Endothelial cell of umbilical vein (primary cell): Measurements from ENCODE around the gene ZNF302. TPM values are rescaled to one million over a fixed set of nuclear protein-coding genes. Genes with fewer than 3 reads are reported as not detected.

ENCODE experiments used
- BruUV-seq: library from RNA; stranded (reverse); fragments of 400-500 nt; replicated peaks from 2 replicates; lab custom pipeline; 2021; lab: Mats Ljungman, UMichigan
- CTCF ChIA-PET: fragments of 300-600, 350-600 bp; sonication (Branson Sonifier 250); formaldehyde crosslinking; loops from one replicate; lab custom pipeline; 2021; ENCODE audit warnings: antibody characterized with exemption, inconsistent platforms; lab: Charles Lee
- POLR2A ChIA-PET: fragments of 300-600, 350-600 bp; sonication (Branson Sonifier 250); formaldehyde crosslinking; loops from one replicate; lab custom pipeline; 2021; ENCODE audit warnings: antibody characterized with exemption, inconsistent platforms; lab: Charles Lee
- DNase-seq: peaks from one replicate; pipeline ENCODE4 v3.0.0-alpha.2; 2011; ENCODE audit warnings: low read depth, low spot score
- FAIRE-seq: peaks from 2 replicates; lab custom pipeline; 2011; peaks lifted over from hg19 to GRCh38; lab: Jason Lieb, UNC
- H2AFZ ChIP-seq: 2 replicates; pipeline ENCODE4 v1.6.0; 2012; ENCODE audit warnings: low read depth, low read length, control low read depth, inconsistent platforms
- H3K27ac ChIP-seq: 2 replicates; pipeline ENCODE4 v1.5.1; 2011; ENCODE audit warnings: low read depth, mild to moderate bottlenecking, control low read depth, low read length, moderate library complexity; ENCODE audit not compliant: insufficient read depth
- H3K27me3 ChIP-seq, 2 experiments: 2 replicates each; pipeline versions ENCODE4 v1.6.0 to v1.6.1; 2011; ENCODE audit warnings: low read length in 2 of 2, mixed read lengths in 1 of 2; ENCODE audit not compliant: control insufficient read depth in 2 of 2, insufficient read depth in 2 of 2
- H3K36me3 ChIP-seq, 2 experiments: 2 replicates in 1 of 2; 3 replicates in 1 of 2; pipeline ENCODE4 v1.5.1; 2011; ENCODE audit warnings: low read length in 2 of 2, mild to moderate bottlenecking in 1 of 2, moderate library complexity in 1 of 2; ENCODE audit not compliant: control insufficient read depth in 2 of 2, insufficient read depth in 2 of 2; ENCODE audit errors: extremely low read depth in 1 of 2
- H3K4me1 ChIP-seq: 3 replicates; pipeline ENCODE4 v1.5.1; 2011; ENCODE audit warnings: mild to moderate bottlenecking, low read length; ENCODE audit not compliant: control insufficient read depth, insufficient read depth; ENCODE audit errors: extremely low read depth
- H3K4me2 ChIP-seq: 2 replicates; pipeline ENCODE4 v1.6.1; 2011; ENCODE audit warnings: low read length, control low read depth, mixed read lengths; ENCODE audit not compliant: insufficient read depth
- H3K4me3 ChIP-seq, 3 experiments: fragments of 200-600 bp in 1 of 3; sonication (generic), shearing (Covaris generic) in 1 of 3; replicated peaks in 1 of 3; 2 replicates each; pipeline ENCODE4 v1.5.1; 2011 to 2016; ENCODE audit warnings: control low read depth in 3 of 3, low read length in 3 of 3, mild to moderate bottlenecking in 2 of 3, inconsistent platforms in 1 of 3, low read depth in 1 of 3, moderate library complexity in 1 of 3; ENCODE audit not compliant: insufficient read depth in 1 of 3
- H3K79me2 ChIP-seq: 2 replicates; pipeline ENCODE4 v1.6.0; 2012; ENCODE audit warnings: low read length, inconsistent platforms; ENCODE audit not compliant: control insufficient read depth, insufficient read depth
- H3K9ac ChIP-seq: replicated peaks from 2 replicates; pipeline ENCODE3; 2011; ENCODE audit warnings: low read length, control low read depth; ENCODE audit not compliant: insufficient read depth; ENCODE audit errors: extremely low read depth
- H3K9me1 ChIP-seq: replicated peaks from 3 replicates; pipeline ENCODE4 v1.6.0; 2011; ENCODE audit warnings: mild to moderate bottlenecking, low read length; ENCODE audit not compliant: control insufficient read depth, insufficient read depth; ENCODE audit errors: extremely low read depth
- H3K9me3 ChIP-seq: replicated peaks from 2 replicates; pipeline ENCODE4 v1.5.1; 2012; ENCODE audit warnings: low read length, inconsistent platforms; ENCODE audit not compliant: control insufficient read depth, insufficient read depth
- H4K20me1 ChIP-seq: replicated peaks from 2 replicates; pipeline ENCODE3; 2011; ENCODE audit warnings: mild to moderate bottlenecking, low read length; ENCODE audit not compliant: control insufficient read depth, insufficient read depth; ENCODE audit errors: extremely low read depth
- EZH2 ChIP-seq: IDR thresholded peaks from 2 replicates; pipeline ENCODE4 v1.6.1; 2012; ENCODE audit warnings: borderline replicate concordance, low read depth, mild to moderate bottlenecking, moderate library complexity, low read length, inconsistent platforms; ENCODE audit not compliant: severe bottlenecking
- FOS ChIP-seq: IDR thresholded peaks from 2 replicates; pipeline ENCODE4 v1.6.1; 2011; ENCODE audit warnings: mild to moderate bottlenecking, low read length, moderate library complexity, borderline replicate concordance; ENCODE audit not compliant: insufficient read depth
- GATA2 ChIP-seq: IDR thresholded peaks from 2 replicates; pipeline ENCODE4 v1.7.0; 2011; ENCODE audit warnings: low read depth, mild to moderate bottlenecking, moderate library complexity, mixed read lengths, low read length; ENCODE audit not compliant: insufficient read length, insufficient read depth
- JUN ChIP-seq: IDR thresholded peaks from 2 replicates; pipeline ENCODE4 v1.6.1; 2011; ENCODE audit warnings: borderline replicate concordance, low read depth; ENCODE audit not compliant: insufficient read length, insufficient read depth
- MYC ChIP-seq: IDR thresholded peaks from one replicate; pipeline ENCODE4 v1.6.1; 2011; ENCODE audit warnings: mild to moderate bottlenecking, low read depth, low read length
- POLR2A ChIP-seq: IDR thresholded peaks from 2 replicates; pipeline ENCODE4 v1.6.1; 2012; ENCODE audit warnings: low read depth, mild to moderate bottlenecking, control low read depth, low read length
- POLR2AphosphoS5 ChIP-seq: IDR thresholded peaks from 2 replicates; pipeline ENCODE4 v1.6.1; 2012; ENCODE audit warnings: low read depth, mild to moderate bottlenecking, control low read depth, low read length, moderate library complexity; ENCODE audit not compliant: insufficient read depth
- dilution Hi-C: fragments of 300-500 bp; cut with MboI; formaldehyde crosslinking; loops from one replicate; pipeline ENCODE4 v1.15.0; 2019; ENCODE audit warnings: low sequenced_read_pairs; ENCODE audit not compliant: extremely low pct_ligation_motif_present
- intact Hi-C: fragments of 100-400 bp; cut with micrococcal nuclease; formaldehyde crosslinking; loops from one replicate; pipeline ENCODE4 v1.10.0; 2022
- polyA plus RNA-seq, 4 experiments: library from polyadenylated mRNA; depleted of rRNA in 3 of 4; stranded (reverse) in 3 of 4; unstranded in 1 of 4; fragments of >200 nt; gene quantifications; 2 replicates each; pipeline versions ENCODE4 v1.2.1 to v1.2.3, GENCODE V29; 2011 to 2012; ENCODE audit warnings: missing spikeins in 1 of 4
- total RNA-seq: library from RNA; stranded (reverse); gene quantifications from 2 replicates; pipeline ENCODE4 v1.2.3, GENCODE V29; 2021
- TF ChIP-seq, protein P1 (sequence below), 2 donors: IDR thresholded peaks; 1 replicate in 1 of 2; 2 replicates in 1 of 2; pipeline ENCODE4 v1.5.1; 2011; ENCODE audit warnings: low read length in 2 of 2, mild to moderate bottlenecking in 2 of 2, moderate library complexity in 2 of 2, control low read depth in 1 of 2, inconsistent platforms in 1 of 2, low read depth in 1 of 2; ENCODE audit not compliant: insufficient read depth in 1 of 2; ENCODE audit errors: extremely low read depth in 1 of 2
- TF ChIP-seq, protein P2 (sequence below): IDR thresholded peaks from 2 replicates; pipeline ENCODE4 v1.6.1; 2011; ENCODE audit not compliant: insufficient read depth, insufficient read length

Gene ZNF302
- total and polyA plus RNA-seq, 2 donors (not counting 3 experiments of a cell fraction or from before 2014, with no cell fraction given): 8.1 to 15.6 TPM

DNA sequence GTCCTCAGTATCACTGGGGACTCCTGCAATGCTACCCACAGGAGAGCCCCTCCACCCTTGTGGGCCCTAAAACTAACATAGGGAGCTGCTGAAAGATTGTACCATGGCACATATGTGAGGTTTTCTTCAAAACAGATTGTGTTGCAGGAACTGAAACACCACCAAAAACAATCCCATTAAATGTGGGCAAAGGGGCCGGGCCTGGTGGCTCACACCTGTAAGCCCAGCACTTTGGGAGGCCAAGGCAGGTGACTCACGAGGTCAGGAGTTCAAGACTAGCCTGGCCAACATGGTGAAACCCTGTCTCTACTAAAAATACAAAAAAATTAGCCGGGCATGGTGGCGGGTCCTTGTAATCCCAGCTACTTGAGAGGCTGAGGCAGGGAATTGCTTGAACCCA is 35.2 kb upstream of the ZNF302 start:
- POLR2A ChIA-PET: no interaction called here
- Histone ChIP-seq H3K4me1 (no peaks in the 10 kb centered on the region), H3K4me2 (no peak overlapping the region), H3K9me3 (no peaks in the 10 kb centered on the region), H3K4me3 (no peak overlapping the region), H3K27me3 (peaks cover 1 to 4% of the 10 kb centered on the region in 2 experiments), H3K36me3 (no peaks in the 10 kb centered on the region), H2AFZ (no peak overlapping the region), H3K79me2 (no peaks in the 10 kb centered on the region), H3K9me1 (no peaks in the 10 kb centered on the region), H4K20me1 (no peaks in the 10 kb centered on the region), H3K27ac (no peak overlapping the region), H3K9ac (no peak overlapping the region)
- no TSS peak for BruUV-seq
- TF ChIP-seq, protein P1, sequence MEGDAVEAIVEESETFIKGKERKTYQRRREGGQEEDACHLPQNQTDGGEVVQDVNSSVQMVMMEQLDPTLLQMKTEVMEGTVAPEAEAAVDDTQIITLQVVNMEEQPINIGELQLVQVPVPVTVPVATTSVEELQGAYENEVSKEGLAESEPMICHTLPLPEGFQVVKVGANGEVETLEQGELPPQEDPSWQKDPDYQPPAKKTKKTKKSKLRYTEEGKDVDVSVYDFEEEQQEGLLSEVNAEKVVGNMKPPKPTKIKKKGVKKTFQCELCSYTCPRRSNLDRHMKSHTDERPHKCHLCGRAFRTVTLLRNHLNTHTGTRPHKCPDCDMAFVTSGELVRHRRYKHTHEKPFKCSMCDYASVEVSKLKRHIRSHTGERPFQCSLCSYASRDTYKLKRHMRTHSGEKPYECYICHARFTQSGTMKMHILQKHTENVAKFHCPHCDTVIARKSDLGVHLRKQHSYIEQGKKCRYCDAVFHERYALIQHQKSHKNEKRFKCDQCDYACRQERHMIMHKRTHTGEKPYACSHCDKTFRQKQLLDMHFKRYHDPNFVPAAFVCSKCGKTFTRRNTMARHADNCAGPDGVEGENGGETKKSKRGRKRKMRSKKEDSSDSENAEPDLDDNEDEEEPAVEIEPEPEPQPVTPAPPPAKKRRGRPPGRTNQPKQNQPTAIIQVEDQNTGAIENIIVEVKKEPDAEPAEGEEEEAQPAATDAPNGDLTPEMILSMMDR (IDR thresholded peaks at IDR 0.05; ENCODE audit: extremely low read depth in 1 of 2, insufficient read depth in 1 of 2, low read depth in 1 of 2, low read length in 2 of 2): no peak
- TF ChIP-seq POLR2AphosphoS5: no peak
- TF ChIP-seq POLR2A: no peak
- TF ChIP-seq, protein P2, sequence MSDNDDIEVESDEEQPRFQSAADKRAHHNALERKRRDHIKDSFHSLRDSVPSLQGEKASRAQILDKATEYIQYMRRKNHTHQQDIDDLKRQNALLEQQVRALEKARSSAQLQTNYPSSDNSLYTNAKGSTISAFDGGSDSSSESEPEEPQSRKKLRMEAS: no peak
- TF ChIP-seq MYC: no peak
- TF ChIP-seq EZH2: no peak
- TF ChIP-seq FOS: no peak
- TF ChIP-seq JUN: no peak
- no peak for TF ChIP-seq GATA2
- dilution Hi-C loops: no loop called here
- CTCF ChIA-PET: interaction anchor here (4.5 kb wide), 1 partner anchor 69 kb away, joined by 87 read pairs; no protein-coding TSS in a partner anchor
- DNase-seq (no peak), FAIRE-seq (no peak)
- intact Hi-C loops: no loop called here
